CD4-positive, alpha-beta T cell (primary cell): ENCODE data around the gene ZNF132. TPM values are rescaled to one million over a fixed set of nuclear protein-coding genes. Genes with fewer than 3 reads are reported as not detected.

ENCODE experiments used
- ATAC-seq: fragments of 200-7000 bp; cut with Tn5 transposase; one replicate; pipeline ENCODE4 v1.10.0; 2022; ENCODE audit warnings: mild to moderate bottlenecking; ENCODE audit not compliant: poor library complexity
- CTCF ChIA-PET: fragments of 350-600 bp; sonication (Branson Sonifier 250); formaldehyde crosslinking; loops from one replicate; lab custom pipeline; 2021; ENCODE audit warnings: antibody characterized with exemption, inconsistent platforms; lab: Charles Lee
- POLR2A ChIA-PET: fragments of 350-600 bp; sonication (Branson Sonifier 250); formaldehyde crosslinking; loops from one replicate; lab custom pipeline; 2021; ENCODE audit warnings: antibody characterized with exemption, inconsistent platforms; lab: Charles Lee
- DNase-seq, 14 experiments: peaks; one replicate each; pipeline ENCODE4 v3.0.0-alpha.2; 2013 to 2020; ENCODE audit warnings: mixed read lengths in 2 of 14
- H3K27ac ChIP-seq, 2 donors: one replicate each; pipeline versions ENCODE4 v1.5.1 to v1.7.0; 2013; ENCODE audit warnings: low read length in 2 of 2, low read depth in 1 of 2, mild to moderate bottlenecking in 1 of 2
- H3K27me3 ChIP-seq, 2 experiments: 1 replicate in 1 of 2; 2 replicates in 1 of 2; pipeline versions ENCODE4 v1.6.1 to v1.7.0; 2013; ENCODE audit warnings: low read length in 2 of 2, control low read depth in 1 of 2, mild to moderate bottlenecking in 1 of 2, moderate library complexity in 1 of 2; ENCODE audit not compliant: insufficient read depth in 2 of 2, control insufficient read depth in 1 of 2
- H3K36me3 ChIP-seq: one replicate; pipeline ENCODE4 v1.6.1; 2013; ENCODE audit warnings: low read length, control low read depth; ENCODE audit not compliant: insufficient read depth
- H3K4me1 ChIP-seq: one replicate; pipeline ENCODE4 v1.6.1; 2013; ENCODE audit warnings: low read length, control low read depth; ENCODE audit not compliant: insufficient read depth
- H3K4me3 ChIP-seq: one replicate; pipeline ENCODE4 v1.5.1; 2013; ENCODE audit warnings: mild to moderate bottlenecking, low read length, moderate library complexity
- H3K9me3 ChIP-seq, 2 experiments: 1 replicate in 1 of 2; 2 replicates in 1 of 2; pipeline versions ENCODE4 v1.6.1 to v1.7.0; 2013; ENCODE audit warnings: low read length in 2 of 2, mild to moderate bottlenecking in 2 of 2, control low read depth in 1 of 2, moderate library complexity in 1 of 2; ENCODE audit not compliant: control insufficient read depth in 1 of 2, insufficient read depth in 1 of 2
- H3K27ac Mint-ChIP-seq: one replicate; pipeline ENCODE4 v1.8.0; 2020; ENCODE audit warnings: mixed read lengths
- H3K27me3 Mint-ChIP-seq: one replicate; pipeline ENCODE4 v1.8.0; 2021; ENCODE audit warnings: mixed read lengths
- H3K36me3 Mint-ChIP-seq: one replicate; pipeline ENCODE4 v1.8.0; 2021; ENCODE audit warnings: low read depth, mixed read lengths
- H3K4me1 Mint-ChIP-seq: one replicate; pipeline ENCODE4 v1.8.0; 2021; ENCODE audit warnings: low read depth, mixed read lengths
- H3K4me3 Mint-ChIP-seq: one replicate; pipeline ENCODE4 v1.8.0; 2020; ENCODE audit warnings: mild to moderate bottlenecking, mixed read lengths
- H3K9me3 Mint-ChIP-seq: one replicate; pipeline ENCODE4 v1.8.0; 2020; ENCODE audit warnings: mixed read lengths
- CTCF ChIP-seq: fragments of 200-600 bp; IDR thresholded peaks from one replicate; pipeline ENCODE4 v1.8.0; 2022; ENCODE audit warnings: antibody characterized with exemption, mild to moderate bottlenecking
- intact Hi-C, 2 experiments: fragments of 100-400 bp; cut with DNase I in 1 of 2; cut with micrococcal nuclease in 1 of 2; formaldehyde crosslinking; loops; one replicate each; pipeline versions ENCODE4 v1.15.1 to v1.9.0; 2023 to 2025; cut with DNase I, micrococcal nuclease
- total RNA-seq, 174 experiments: library from RNA in 2 of 174; stranded (reverse) in 2 of 174; gene quantifications; one replicate each; pipeline ENCODE4 v1.2.3 and lab custom pipeline; 2021 to 2026

The ZNF132 gene
- total RNA-seq, 2 experiments from 2014 or later = 1.0 to 1.4 TPM

DNA sequence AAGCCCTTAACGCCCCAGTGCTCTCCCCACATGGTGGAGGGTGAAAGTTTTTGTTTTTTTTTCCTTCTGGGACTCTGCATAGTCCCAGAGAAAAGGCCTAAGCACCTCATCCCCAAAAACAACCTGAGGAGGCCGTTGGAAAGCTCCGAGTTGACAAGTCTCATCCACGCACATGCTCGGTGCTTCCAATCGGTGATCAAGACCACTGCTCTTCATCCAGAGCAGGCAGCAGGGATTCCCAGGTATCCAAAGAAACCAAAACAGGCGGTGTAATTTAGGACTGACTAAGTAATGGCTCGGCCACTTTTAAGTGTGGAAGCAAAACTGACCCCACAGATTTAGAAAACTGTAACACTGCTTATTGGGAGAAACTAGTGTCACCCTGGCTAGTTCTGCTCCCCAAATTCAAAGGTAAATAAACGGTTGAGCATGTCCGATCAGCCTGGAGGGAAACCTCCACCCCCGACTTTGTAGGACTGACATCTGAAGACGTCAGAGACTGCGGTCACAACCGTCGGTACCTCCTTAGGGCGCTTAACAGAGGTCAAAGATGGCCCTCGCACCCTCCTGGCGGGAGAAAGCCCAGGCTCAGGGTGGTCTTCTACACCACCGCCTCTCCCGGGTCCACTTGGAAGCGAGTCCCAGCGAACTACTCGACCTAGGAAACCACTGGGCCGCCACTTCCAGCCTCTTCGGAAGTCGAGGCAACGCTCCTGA is 35.2 kb upstream of the ZNF132 start:
- H3K9me3 Mint-ChIP-seq = no peaks in the 10 kb centered on the region
- Histone ChIP-seq H3K27ac (peak overlapping the region; percentile 76 to 95), H3K27me3 (no peaks in the 10 kb centered on the region), H3K9me3 (no peaks in the 10 kb centered on the region), H3K36me3 (peaks cover 23% of the 10 kb centered on the region), H3K4me1 (peaks cover 22% of the 10 kb centered on the region), H3K4me3 (peak overlapping the region; percentile 87)
- ATAC-seq (peak; percentile 36), DNase-seq (peak in 1 of 14 experiments; percentile 84)
- no peaks in the 10 kb centered on the region for H3K27me3 Mint-ChIP-seq
- intact Hi-C loops = loop anchor here (1.0 to 5.0 kb wide), 4 partner anchors 9 to 148 kb away; partner anchors contain the start of genes ZBTB45 (in 1 of the 2), ZNF132 (in 1 of the 2) and ZSCAN22 (in 1 of the 2)
- peaks cover 23% of the 10 kb centered on the region for H3K4me1 Mint-ChIP-seq
- peak overlapping the region; percentile 95 for H3K27ac Mint-ChIP-seq
- no peak for TF ChIP-seq CTCF
- POLR2A ChIA-PET = interaction anchor here (0.7 to 1.6 kb wide), 9 partner anchors 8 to 766 kb away, joined by 3 to 5 read pairs (median 4); partner anchors contain the start of genes ZBTB45, ZNF132, ZNF154 and ZNF324
- peaks cover 27% of the 10 kb centered on the region for H3K36me3 Mint-ChIP-seq
- CTCF ChIA-PET = interaction anchor here (0.6 to 1.2 kb wide), 2 partner anchors 39 to 45 kb away, joined by 3 to 5 read pairs; partner anchors contain the start of gene ZBTB45
- H3K4me3 Mint-ChIP-seq = peak overlapping the region; percentile 90

DNA sequence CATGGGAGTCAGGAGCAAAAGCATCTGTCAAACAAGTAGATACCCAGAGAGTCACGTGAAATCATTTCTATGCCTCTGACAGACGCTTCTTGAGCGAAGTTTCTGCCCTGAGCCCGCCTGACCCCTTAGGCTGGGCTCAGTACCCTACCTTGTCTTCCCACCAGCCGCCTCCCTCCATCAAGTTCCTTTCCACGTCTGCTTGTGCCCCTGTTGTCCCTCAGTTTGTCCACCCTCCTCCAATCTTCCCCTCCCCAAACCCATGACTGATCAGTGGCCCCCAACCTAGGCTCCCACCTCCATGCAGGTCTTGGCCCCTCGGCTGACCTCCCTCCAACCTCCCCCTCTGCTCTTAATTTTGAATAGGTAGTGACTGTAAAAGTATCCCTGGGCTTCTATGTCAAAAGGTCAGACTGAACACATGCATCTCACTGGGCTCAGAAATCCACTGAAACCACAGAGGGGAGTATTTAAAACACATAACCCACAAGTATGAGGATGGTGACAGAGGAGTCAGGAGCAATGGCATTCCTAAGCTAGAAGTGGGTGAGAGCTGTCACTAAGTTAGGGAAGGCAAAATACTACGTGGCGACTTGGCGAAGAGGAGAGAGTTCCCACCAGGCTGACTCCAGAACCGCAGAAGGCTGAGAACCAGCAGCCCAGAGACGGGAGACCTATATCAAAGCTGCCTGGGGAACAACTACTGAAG is 34.5 kb upstream of the ZNF132 start:
- H3K36me3 Mint-ChIP-seq = peaks cover 30% of the 10 kb centered on the region
- peak overlapping the region; percentile 95 for H3K27ac Mint-ChIP-seq
- ChIA-PET POLR2A (interaction anchor here (1.6 kb wide), 2 partner anchors 40 to 102 kb away, joined by 4 to 5 read pairs; no protein-coding TSS in a partner anchor), CTCF (no interaction called here)
- peaks cover 23% of the 10 kb centered on the region for H3K4me1 Mint-ChIP-seq
- Histone ChIP-seq H3K27me3 (no peaks in the 10 kb centered on the region), H3K27ac (peak overlapping the region in 1 of 2 donors; percentile 95), H3K4me3 (no peak overlapping the region), H3K4me1 (peaks cover 22% of the 10 kb centered on the region), H3K36me3 (peaks cover 24% of the 10 kb centered on the region), H3K9me3 (no peaks in the 10 kb centered on the region)
- ATAC-seq = no peak
- no peak for DNase-seq
- H3K4me3 Mint-ChIP-seq = peak overlapping the region; percentile 35
- intact Hi-C loops = no loop called here
- H3K27me3 Mint-ChIP-seq = no peaks in the 10 kb centered on the region
- H3K9me3 Mint-ChIP-seq = no peaks in the 10 kb centered on the region
- no peak for TF ChIP-seq CTCF

DNA sequence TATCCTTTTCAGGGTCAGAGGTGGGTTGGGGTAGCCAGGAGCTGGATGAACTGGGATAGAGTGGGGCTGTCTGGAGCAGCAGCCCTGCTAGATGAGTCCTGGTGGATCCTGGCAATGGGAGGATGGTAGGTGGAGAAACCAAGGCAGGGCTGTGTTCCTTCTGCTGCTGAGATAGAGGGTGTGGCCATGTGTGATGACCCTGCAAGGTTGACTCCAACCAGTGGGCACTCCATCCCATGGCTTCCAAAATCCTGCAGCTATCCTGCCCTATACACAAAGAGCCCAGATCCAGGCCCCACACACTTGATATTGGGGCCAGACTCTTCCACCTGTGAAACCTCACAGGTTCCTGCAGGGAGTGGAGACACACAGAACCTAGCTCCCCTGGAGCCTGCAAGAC is 33.8 kb upstream of the ZNF132 start:
- Histone ChIP-seq H3K36me3 (peaks cover 29% of the 10 kb centered on the region), H3K4me1 (peaks cover 22% of the 10 kb centered on the region), H3K27ac (no peak overlapping the region), H3K4me3 (no peak overlapping the region), H3K27me3 (no peaks in the 10 kb centered on the region), H3K9me3 (no peaks in the 10 kb centered on the region)
- Mint-ChIP-seq H3K36me3 (peaks cover 30% of the 10 kb centered on the region), H3K4me3 (peak overlapping the region; percentile 35), H3K27me3 (no peaks in the 10 kb centered on the region), H3K4me1 (peaks cover 25% of the 10 kb centered on the region), H3K27ac (peak overlapping the region; percentile 36), H3K9me3 (no peaks in the 10 kb centered on the region)
- intact Hi-C loops = no loop called here
- no peak for ATAC-seq
- TF ChIP-seq CTCF = no peak
- CTCF ChIA-PET = no interaction called here
- POLR2A ChIA-PET = no interaction called here
- DNase-seq = no peak
